Measurements from ENCODE around the gene WNK2.

WNK2 gene

DNA sequence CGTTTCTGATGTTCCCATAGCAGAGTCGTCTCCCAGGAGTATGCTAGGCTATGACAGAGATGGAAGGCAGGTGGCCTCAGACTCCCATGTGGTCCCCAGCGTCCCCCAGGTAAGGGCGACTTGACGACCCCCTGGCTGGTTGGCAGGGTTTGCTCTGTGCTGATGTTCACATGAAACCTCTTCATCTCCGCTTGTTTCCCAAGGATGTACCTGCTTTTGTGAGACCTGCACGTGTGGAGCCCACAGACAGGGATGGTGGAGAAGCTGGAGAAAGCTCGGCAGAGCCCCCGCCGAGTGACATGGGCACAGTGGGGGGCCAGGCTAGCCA is 108.3 kb downstream of the WNK2 start:
- FAIRE-seq (no peak), DNase-seq (ENCODE audit: low spot score) (no peak)

DNA sequence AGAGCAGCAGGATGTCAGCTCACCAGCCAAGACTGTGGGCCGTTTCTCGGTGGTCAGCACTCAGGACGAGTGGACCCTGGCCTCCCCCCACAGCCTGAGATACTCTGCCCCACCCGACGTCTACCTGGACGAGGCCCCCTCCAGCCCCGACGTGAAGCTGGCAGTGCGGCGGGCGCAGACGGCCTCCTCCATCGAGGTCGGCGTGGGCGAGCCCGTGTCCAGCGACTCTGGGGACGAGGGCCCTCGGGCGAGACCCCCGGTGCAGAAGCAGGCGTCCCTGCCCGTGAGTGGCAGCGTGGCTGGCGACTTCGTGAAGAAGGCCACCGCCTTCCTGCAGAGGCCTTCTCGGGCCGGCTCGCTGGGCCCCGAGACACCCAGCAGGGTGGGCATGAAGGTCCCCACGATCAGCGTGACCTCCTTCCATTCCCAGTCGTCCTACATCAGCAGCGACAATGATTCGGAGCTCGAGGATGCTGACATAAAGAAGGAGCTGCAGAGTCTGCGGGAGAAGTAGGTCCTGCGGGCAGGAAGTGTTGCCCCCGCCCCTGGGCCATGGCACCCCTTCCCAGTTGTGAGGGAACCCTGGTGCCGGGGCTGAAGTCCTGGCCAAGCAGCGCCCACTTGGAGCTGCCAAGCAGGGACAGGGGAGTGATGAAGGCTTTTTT is 108.9 kb downstream of the WNK2 start:
- DNase-seq (ENCODE audit: low spot score) (no peak), FAIRE-seq (no peak)

DNA sequence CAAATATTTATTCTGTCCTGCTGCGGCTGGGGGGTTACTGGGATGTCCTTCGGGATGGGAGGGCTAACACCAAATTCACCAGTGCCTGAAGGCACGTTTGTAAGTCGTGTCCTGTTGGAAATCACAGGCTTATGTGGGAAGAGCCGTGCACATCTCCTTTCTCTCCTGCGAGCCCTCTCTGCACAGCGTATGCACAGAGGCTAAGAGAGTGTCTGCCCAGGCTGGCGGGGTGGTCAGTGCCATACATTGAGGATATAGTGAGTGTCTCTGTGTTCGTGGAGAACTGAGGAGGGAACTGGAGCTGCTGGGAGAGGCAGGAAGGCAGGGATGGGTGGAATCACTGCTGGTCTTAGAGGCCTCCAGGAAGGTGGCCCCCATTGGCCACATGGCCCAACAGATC is 110.1 kb downstream of the WNK2 start:
- DNase-seq (ENCODE audit: low spot score) (no peak), FAIRE-seq (no peak)

DNA sequence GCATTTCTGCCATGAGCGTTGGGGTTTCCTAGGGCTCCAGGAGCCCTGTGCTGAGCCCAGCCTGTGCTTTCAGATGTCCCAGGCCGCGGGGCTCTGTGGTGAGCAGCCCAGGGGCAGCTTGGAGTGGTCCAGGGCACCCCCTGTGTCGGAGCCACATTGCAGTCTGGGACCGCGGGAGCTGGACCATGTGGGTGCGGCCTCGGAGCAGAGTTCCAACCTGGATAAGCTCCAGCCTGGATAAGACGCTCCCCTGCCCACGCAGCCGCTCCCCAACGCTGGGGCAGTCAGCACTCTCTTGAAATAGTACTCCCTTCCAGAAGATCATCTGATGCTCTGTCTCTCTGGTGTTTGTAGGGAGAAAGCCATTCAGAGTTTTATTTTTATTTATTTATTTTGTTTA is 111.1 kb downstream of the WNK2 start:
- FAIRE-seq (no peak), DNase-seq (ENCODE audit: low spot score) (no peak)

DNA sequence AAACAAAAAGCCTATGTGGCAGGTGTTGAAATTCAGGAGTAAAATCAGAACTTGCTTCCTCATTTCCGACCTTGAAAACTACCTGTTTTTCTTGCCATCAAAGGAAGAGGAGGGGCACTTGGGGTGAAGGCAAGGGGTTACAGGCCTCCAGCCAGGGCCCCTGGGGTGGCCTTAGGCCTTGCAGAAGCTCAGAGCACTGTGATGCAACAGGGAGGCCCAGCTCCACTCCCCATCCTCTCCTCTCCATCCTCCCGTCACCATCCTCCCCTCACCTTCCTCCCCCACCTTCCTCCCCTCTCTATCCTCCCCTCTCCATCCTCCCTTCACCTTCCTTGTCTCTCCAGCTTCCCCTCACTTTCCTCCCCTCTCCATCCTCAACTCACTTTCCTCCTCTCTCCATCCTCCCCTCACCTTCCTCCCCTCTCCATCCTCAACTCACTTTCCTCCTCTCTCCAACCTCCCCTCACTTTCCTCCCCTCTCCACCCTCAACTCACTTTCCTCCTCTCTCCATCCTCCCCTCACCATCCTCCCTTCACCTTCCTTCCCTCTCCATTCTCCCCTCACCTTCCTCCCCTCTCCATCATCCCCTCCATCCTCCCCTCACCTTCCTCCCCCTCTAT is 111.6 kb downstream of the WNK2 start:
- peak; percentile 68 for FAIRE-seq
- no peak for DNase-seq (ENCODE audit: low spot score)

DNA sequence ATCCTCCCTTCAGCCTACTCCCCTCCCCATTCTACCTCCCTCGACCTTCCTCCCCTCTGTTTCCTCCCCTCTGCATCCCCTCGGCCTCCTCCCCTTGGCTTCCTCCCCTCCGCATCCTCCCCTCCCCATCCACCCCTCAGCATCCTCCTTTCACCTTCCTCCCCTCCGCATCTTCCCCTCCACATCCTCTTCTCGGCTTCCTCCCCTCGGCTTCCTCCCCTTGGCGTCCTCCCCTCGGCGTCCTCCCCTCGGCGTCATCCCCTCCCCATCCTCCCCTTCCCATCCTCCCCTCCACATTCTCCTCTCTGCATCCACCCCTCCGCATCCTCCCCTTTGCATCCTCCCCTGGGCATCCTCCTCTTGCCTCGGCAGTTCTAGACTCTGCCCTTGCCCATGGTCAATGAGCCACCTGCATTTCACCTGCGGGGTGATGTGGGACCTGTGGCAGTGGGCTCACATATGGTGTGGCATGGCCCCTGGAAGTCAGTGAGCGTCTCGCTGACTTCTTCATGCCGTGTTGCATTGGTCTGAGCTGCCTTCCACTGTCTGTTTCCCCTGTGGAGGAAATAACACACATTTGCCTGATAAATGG is 113.0 kb downstream of the WNK2 start:
- DNase-seq (ENCODE audit: low spot score) (no peak), FAIRE-seq (no peak)

DNA sequence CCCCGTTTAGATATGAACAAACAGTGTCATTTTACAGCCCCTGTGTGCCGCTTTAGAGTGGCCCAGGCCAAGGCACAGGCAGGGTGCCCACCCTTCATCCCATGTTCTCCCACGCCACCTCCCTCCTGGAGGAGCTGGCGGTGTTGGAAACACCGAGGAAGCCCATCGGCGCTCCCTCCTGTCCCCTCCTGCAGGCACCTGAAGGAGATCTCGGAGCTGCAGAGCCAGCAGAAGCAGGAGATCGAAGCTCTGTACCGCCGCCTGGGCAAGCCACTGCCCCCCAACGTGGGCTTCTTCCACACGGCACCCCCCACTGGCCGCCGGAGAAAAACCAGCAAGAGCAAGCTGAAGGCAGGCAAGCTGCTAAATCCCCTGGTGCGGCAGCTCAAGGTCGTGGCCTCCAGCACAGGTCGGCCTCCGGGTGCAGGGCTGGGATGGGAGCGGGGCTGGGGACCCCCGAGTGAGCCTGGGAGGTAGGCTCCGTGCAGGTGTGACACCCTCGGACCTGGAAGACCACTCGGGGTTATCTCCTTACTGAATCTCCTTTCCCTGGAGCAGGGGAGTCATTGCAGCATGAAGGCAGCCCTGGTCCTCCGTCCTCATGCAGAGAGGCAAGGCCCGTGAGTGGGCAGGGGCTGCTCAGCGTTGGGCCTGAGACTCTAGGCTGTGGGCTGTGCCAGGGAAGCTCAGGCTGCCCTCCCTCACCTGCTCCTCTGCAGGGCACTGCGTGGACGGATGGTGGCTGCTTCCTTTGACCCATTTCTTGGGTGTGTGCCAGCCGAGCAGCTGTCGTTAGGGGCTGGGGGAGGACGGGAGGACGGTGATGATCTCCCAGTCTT is 113.9 kb downstream of the WNK2 start:
- FAIRE-seq: no peak
- DNase-seq (ENCODE audit: low spot score): no peak

DNA sequence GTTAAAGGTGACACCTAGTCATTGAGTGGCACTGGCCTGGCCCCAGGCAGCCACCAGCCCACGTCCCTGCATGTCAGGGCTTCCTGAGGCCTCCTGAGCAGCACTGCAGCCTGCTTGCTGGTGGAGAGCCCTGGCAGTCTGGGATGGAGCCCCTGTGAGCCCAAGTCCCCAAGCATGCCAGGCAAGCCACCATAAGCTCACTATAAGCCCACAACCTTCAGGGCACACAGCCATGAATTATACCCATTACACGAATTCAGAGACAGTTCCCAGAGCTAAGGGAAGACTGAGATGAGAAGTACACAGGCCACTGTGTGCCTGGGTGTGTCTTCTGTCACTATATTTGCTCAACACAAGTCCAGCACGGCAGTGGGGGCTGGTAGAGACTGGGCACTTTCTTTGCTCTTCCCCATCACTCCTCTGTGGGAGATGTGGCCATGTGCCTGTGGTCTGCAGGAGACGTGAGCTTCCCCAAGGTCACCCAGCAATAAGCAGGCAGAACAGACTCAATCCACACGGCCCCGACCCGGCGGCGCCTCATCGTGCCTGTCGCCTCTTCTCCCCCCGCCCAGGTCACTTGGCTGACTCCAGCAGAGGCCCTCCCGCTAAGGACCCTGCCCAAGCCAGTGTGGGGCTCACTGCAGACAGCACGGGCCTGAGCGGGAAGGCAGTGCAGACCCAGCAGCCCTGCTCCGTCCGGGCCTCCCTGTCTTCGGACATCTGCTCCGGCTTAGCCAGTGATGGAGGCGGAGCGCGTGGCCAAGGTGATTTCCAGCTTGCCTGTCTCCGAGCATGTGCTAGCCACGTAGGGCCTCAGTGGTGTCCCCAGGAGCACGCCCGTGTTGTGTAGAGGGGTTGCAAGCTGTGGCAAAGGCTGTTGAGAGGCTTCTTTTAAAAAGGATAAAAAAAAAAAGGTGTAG is 114.8 kb downstream of the WNK2 start:
- DNase-seq (ENCODE audit: low spot score) (no peak), FAIRE-seq (no peak)

DNA sequence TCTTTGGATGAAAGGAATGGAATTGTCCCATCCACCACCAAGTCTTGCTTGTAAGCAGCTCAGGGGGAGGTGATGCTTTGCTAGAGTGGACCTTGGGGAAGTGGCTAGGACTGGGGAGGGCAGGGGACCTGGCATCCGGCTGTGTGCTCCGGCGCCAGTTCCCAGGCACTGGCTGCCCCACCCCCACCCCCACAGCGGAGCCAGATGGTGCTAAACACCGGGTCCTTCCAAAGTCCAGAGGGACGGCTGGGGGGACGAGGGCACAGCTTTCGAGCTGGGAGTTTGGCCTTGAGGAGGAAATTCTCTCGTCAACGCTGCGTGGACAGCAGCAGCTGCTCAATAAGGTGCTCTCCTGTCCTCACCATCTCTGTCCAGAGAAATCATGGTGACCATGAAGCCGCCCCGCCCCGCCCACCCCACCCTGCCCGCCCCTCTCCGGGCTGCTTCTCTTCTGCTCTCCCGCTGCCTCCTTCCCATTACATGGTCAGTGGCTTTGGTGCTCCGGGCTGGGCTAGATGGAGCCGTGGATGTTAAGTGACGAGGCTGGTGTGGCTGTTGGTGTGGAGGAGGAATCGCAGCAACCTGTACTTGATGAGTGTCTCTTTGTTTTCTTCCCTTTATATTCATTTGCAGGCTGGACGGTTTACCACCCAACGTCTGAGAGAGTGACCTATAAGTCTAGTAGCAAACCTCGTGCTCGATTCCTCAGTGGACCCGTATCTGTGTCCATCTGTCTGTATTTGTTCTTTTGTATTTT is 115.7 kb downstream of the WNK2 start:
- FAIRE-seq (no peak), DNase-seq (ENCODE audit: low spot score) (no peak)

DNA sequence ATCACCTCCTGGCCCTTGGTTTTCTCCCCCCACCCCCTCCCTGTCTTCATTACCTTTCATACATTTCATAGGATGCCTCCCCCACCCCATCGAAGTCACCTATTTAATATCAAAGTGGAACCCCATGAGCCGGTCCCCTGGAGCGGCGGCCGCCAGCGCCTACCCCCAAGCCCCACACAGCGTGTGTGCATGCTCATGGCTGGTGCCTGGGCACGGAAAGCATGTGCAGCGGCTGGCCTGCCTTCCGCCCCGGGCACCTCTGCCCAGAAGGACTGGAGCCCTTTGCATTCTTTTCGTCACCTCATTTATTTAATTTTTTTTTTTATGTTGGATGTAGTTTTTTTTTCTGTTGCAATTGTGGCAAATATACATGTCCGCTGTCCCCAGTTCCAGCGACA is 116.2 kb downstream of the WNK2 start:
- no peak for FAIRE-seq
- DNase-seq (ENCODE audit: low spot score): no peak

DNA sequence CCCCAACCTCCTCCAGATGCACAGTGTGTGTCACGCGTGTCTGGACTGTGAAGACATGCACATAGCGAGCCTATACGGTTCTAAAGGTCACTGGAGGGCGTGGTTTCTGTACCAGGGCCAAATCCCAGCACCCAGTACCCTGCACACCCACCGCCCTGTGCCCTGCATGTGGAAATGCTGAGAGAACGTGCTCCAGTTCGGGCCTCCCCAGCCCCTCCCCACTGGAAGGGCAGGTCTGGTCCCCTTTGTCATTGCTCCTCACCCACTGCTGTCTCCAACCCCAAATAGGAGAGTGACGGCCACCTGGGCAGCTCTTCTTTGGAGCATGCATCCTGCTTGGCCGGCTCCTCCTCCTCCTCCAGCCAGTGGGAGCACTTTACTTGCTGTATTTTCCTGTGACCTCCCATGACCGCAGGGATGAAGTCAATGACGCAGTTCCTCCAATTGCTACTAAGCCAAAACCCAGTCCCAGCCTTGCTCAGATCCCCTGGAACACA is 116.7 kb downstream of the WNK2 start:
- no peak for DNase-seq (ENCODE audit: low spot score)
- no peak for FAIRE-seq

DNA sequence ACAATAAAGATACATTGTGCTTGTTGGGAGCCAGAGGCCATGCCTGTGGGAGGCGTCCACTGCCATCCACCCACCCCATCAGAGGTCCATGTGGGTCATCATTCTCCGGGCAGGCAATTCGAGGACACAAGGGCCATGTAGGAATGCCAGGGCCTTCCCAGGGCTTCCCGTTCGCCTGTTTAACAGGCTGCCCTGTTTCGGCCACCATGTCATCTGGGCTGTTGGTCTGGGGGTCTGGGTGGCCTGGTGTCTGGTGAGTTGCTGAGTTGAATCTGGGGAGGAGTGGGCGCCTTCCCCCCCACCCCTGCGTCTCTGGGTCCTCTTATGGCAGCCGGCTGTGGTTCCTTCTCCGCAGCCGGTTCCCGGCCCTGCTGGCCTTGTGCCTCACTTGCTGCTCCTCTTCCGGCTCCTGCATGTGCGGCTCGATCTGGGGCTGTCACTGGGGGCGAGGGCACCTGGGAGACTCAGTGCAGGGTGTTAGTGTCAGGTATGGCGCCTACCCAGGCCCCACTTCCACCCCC is 117.4 kb downstream of the WNK2 start:
- FAIRE-seq: no peak

DNA sequence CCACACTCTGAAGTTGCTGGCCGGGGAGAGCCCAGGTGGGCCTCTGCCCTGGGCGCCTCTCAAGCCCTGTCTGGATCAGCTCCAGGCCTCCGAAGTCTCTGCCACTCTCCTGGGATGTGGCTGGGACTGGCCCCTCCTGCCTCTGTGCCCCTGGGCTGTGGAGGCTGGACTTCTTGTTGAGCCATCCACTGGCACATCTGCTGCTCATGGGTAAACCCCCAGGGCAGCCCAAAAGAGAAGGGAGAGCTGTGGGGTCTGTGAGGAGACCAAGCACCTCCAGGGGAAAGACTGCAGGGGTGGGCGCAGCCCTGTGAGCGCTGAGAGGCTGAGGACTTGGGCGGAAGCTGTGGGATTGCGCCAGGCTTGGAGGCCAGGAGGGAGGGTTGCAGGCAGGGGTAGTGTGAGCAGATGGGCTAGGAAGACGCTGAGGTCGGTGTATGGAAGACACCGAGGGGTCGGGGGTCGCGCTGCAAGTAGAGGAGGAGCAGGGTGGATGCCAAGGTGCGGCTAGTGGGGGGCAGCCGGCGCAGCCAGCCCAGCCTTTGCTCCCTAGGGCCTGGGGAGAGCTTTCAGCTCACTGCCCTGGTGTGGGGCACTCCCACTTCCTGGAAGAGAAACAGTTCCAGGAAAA is 118.1 kb downstream of the WNK2 start:
- no peak for FAIRE-seq

More for the DNA sequence above, 117.4 kb downstream of the WNK2 start:
- no peak for DNase-seq (ENCODE audit: low spot score)

DNA sequence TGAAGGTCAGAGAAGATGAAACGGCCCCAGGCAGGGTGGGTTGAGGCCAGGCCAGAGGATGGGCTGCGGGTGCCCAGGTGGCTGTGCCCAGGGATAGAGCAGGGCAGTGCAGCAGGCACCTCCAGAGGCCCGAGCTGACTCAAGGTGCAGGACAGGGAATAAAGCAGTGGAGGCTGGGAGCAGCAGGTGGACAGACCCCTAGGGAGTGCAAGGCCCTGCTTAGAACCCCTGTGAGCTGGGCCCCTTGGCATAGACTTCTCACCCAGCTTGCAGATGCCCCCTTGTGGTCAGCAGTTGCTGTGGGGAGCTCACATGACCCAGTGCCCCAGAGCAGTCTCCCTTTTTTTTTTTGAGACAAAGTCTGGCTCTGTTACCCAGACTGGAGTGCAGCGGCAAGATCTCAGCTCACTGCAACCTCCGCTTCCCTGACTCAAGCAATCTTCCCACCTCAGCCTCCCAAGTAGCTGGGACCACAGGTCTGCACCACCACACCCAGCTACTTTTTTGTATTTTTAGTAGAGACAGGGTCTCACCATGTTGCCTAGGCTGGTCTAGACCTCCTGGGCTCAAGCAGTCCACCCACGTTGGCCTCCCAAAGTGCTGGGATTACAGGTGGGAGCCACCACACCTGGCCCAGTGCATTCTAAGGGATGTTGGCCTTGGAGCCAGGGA is 118.8 kb downstream of the WNK2 start:
- DNase-seq (ENCODE audit: low spot score): peak; percentile 60
- no peak for FAIRE-seq

More for the DNA sequence above, 118.1 kb downstream of the WNK2 start:
- no peak for DNase-seq (ENCODE audit: low spot score)

DNA sequence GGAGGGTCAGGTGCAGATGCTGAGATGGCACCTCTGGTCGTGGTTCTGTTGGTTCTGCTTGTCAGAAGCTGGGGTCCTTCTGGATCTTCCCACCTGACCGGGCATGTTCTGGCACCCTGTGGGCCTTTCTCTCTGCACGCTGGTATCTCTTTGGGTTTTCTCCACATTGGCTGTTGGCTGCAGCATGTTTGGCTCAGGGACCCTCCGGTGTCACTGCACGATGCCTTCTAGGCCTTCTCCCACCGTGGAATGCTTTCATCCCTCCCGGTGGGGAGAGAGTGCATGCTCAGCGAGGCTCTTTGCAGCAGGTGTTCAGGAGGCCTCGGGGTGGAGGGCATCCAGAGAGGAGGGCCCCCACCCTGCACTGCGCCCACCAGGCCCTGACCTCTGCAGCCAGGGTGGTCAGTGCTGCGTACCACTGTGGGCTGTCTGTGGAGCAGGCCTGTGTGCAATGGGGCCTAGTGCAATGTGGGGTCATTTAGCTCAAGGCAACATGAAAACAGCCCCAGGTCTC is 119.4 kb downstream of the WNK2 start:
- no peak for FAIRE-seq
- no peak for DNase-seq (ENCODE audit: low spot score)

DNA sequence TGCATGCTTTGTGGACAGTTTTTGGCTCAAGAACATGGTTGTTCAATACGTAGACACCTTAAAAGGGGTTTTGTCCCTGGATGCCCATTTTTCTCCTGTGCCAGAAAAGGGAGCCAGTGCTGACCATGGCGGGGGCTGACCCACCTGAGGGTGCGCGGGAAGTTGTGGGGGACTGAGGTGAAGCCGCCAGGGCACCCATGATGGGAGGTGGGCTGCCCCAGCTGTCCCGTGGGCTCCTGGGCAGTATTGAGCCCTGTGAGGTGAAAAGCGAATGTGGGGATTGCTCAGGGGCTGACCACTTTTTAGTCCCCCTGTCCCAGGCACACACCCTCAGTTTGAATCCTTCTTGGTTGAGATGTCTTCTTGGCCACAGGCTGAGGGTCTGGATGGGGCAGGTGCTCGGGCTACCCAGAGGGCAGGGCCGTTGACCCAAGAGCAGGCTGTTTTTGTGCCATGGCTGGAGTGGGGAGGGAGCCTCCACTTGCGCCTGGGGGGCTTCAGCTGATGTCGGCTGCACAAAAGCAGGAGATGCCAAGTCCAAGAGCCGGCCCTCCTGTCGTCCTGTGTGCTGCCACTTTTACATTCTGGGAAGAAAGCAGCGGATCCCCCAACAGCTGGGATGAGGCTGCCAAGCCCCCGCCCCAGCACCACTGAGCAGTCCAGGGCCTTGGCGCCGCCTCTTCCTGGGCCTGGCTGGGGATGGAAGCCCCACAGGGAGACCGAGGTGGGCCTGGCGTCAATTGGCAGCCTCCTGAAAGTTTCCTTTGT is 120.1 kb downstream of the WNK2 start:
- no peak for DNase-seq (ENCODE audit: low spot score)
- no peak for FAIRE-seq

DNA sequence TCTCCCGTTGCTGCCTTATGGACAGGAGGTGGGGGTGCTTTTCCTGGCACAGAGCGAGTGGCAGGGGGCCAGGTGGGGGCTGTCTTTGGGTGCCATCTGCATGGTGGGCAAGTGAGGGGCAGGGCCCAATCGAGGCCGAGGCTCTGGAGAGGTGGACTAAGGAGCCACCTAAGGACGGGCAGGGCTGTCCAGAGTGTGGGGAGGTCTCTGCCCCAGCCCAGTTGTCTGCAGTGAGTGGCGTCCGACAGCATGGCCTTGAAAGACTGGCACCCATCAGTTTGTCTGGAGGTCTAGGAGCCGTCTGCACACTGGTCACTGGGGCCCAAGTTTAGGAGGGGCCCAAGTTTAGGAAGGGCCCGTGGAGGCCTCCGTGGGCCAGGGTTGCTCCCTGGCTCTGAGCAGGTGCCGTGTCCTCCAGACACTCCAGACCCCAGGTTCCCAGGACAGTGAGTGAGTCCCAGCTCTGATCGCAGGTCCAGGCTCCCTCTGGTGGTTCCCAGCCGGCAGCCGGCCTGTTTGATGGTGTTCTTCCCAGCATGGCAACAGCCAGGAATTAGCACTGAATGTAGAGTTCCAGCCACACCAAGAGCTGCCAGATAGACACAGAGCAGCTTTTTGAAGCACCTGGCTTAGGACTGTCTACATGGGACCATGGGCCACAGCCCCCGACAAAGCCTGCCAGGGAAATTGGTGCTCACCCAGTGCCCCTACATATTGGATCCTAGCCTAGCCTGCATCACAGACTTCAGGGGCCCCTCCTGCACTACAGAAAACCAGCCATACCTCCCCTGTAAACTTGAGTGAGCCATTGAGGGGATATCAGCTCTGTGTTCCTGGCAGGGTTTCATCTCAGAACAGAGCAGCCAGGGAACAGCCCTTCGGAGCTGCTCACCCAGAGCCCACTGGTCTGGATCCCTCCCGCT is 120.9 kb downstream of the WNK2 start:
- peak; percentile 66 for DNase-seq (ENCODE audit: low spot score)

More for the DNA sequence above, 120.9 kb downstream of the WNK2 start:
- FAIRE-seq: no peak

Measured in urothelium cell line (cell line).